HG03432 (cell line): ENCODE data around the gene FGD5.
A peak's percentile ranks its signal among the peaks of the same experiment; 100 is the strongest.

Experiments
- ATAC-seq: cut with Tn5 transposase; IDR thresholded peaks from one replicate; pipeline ENCODE4 v1.9.1; 2021; ENCODE audit warnings: mild to moderate bottlenecking, moderate library complexity; ENCODE audit not compliant: unreplicated experiment

Gene FGD5, protein sequence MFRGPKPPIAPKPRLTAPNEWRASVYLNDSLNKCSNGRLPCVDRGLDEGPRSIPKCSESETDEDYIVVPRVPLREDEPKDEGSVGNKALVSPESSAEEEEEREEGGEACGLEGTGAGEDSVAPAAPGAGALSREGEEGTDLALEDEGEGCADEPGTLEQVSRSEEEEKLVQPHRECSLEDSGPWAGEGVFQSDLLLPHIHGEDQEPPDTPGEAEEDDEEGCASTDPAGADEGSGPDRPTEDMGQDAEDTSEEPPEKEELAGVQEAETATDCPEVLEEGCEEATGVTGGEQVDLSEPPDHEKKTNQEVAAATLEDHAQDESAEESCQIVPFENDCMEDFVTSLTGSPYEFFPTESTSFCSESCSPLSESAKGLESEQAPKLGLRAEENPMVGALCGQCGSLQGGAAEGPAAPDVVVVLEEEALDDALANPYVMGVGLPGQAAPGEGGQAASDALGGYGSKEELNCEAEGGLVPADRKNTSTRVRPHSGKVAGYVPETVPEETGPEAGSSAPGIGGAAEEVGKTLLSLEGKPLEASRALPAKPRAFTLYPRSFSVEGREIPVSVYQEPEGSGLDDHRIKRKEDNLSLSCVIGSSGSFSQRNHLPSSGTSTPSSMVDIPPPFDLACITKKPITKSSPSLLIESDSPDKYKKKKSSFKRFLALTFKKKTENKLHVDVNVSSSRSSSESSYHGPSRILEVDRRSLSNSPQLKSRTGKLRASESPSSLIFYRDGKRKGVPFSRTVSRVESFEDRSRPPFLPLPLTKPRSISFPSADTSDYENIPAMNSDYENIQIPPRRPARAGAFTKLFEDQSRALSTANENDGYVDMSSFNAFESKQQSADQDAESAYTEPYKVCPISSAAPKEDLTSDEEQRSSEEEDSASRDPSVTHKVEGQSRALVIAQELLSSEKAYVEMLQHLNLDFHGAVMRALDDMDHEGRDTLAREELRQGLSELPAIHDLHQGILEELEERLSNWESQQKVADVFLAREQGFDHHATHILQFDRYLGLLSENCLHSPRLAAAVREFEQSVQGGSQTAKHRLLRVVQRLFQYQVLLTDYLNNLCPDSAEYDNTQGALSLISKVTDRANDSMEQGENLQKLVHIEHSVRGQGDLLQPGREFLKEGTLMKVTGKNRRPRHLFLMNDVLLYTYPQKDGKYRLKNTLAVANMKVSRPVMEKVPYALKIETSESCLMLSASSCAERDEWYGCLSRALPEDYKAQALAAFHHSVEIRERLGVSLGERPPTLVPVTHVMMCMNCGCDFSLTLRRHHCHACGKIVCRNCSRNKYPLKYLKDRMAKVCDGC (N-terminal part only)

DNA sequence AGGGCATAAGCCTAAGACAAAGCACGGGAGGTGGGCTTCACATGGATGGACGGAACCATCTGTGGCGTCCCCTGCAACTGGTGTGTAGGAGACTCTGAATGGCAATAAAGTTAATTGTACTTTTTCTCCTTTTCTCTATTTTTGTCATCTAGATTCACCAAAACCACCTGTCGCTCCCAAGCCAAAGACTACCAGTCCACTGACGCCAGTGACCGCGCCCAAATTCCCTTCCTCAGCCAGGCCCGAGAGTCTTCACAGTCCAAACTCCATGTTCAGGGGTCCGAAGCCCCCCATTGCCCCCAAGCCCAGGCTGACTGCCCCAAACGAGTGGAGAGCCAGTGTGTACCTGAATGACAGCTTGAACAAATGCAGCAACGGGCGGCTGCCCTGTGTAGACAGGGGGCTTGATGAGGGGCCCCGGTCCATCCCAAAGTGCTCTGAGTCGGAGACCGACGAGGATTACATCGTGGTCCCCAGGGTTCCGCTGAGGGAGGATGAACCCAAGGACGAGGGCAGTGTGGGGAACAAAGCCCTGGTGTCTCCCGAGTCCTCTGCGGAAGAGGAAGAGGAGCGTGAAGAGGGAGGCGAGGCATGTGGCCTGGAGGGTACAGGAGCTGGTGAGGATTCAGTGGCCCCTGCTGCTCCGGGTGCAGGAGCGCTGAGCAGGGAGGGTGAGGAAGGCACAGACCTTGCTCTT, at the start of gene FGD5:
TSS of gene FGD5 (plus strand) at position 159 of the 697 bp plus-strand sequence. CDS start at position 269, 110 bp downstream.
- ATAC-seq, result no peak

DNA sequence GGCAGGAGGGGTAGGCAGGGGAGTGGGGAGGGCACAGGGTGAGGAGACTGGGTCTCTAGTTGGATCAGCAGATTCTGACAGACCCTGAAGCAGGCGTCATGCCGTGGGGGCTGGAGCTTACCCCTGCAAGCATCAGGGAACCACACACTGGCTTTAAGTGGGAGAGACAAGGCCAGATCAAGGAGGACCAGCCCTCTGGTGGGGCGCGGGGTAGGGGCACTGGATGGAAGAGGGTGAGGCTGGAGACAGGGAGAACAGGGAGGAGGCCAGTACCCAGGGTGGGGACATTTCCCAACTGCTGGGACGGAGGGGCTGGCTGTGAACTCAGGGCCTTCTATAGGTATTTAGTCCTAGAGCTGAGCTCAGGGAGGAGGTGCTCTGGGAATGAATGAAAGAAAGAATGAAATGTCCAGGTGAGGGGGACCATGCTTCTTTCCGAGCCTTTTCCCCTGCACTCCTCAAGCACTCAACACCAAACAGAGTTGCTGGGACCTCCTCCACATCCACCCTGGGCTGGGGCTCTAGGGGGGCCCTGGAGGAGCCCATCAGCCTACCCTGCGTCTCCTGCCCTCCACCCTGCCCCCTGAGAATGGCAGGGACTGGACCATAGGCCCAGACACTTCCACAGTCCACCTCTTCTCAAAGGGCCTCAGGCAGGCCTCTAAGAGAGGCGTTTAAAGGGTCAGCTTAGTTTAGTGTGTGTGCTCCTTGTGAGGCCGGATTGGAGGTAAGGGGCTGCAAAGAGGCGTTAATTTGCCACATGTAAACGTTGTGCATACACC, 49.0 kb upstream of the FGD5 start:
- no peak for ATAC-seq

GRCh38 chr3:14770591-14770990, 48.2 kb upstream of the FGD5 start:
- no peak for ATAC-seq

GRCh38 chr3:14771593-14772497, 46.9 kb upstream of the FGD5 start:
- ATAC-seq, result no peak

- no peak for ATAC-seq
Measured at GRCh38 chr3:14772533-14773138, 46.1 kb upstream of the FGD5 start.

DNA sequence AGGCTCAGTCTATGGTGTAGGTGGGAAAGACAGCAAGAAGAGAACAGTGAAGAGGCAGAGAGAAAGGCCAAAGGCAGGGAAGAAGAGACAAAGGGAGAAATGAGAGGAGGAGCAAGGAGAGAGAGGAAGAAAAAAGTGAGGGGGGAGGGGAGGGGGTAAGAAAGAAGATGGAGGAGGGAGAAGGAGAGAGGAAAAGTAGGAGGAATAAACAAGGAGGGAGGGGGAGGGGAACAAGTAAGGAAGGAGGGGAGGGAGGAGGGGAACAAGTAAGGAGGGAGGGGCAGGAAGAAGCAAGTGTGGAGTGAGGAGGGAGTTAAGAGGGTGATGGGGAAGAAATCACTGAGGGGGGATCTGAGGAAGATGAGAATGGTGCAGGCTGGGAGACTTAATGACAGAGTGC, 45.5 kb upstream of the FGD5 start:
- ATAC-seq, result no peak

DNA sequence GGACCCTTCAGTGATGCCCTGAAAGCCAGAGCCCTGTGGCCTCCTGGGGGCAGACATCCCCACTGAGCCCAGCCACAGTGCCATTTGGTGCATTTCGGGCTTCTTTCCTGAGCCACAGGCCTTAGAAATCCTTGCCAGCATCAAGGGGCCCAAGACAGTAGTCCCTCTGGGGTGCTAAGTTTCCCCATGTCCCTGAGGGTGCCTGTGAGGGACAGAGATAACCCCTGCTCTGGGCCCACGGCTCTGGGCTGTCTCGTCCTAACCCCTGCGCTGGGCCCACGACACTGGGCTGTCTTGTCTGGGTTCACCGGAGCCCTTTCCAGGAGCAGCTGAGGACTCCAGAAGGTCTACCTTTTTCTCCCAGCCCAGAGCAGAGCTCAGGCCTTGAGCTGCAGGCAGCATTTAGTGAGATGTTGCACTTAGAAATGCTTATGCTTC, 45.1 kb upstream of the FGD5 start:
- no peak for ATAC-seq

DNA sequence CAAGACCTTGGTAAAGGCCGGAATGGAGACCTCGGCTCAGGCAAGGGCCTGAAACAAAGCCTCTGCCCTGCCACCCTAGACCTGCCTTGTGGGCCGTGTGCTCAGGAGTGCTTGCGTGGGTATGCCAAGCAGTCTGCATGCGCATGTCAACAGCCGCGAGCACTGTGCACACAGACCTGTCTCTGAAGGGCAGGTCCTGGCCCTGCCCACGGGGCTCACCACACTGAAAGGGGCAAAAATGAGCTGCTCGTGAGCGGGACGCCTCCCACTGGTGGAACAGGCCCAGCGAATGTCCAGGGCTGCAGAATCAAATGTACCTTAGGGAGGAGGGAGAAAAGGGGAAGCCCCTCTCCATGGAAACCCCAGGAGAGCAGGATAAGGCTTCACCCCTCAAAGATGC, 44.3 kb upstream of the FGD5 start:
- no peak for ATAC-seq

- ATAC-seq, result no peak
Measured at GRCh38 chr3:14775011-14775410, 43.8 kb upstream of the FGD5 start.

DNA sequence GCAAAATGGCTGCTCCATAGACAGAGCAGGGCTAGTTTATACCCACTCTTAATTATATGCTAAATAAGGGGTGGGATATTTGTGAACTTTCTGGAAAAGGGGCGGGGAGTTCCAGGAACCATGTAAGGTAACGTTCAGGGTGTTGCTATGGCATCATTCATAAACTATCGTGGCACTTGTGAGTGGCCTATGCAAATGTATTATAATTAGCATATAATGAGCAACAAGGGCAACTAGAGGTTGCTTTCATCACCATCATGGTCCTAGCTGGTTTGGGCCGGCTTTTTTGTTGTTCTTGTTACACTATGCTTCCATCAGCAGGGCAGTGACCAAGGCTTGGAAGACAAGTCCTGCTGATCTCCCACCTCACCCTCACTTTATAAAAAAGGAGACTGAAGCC, 43.2 kb upstream of the FGD5 start:
- no peak for ATAC-seq

GRCh38 chr3:14779069-14779685, 39.6 kb upstream of the FGD5 start:
- ATAC-seq, result no peak

GRCh38 chr3:14780927-14781507, 37.7 kb upstream of the FGD5 start:
- ATAC-seq, result peak; percentile 66

DNA sequence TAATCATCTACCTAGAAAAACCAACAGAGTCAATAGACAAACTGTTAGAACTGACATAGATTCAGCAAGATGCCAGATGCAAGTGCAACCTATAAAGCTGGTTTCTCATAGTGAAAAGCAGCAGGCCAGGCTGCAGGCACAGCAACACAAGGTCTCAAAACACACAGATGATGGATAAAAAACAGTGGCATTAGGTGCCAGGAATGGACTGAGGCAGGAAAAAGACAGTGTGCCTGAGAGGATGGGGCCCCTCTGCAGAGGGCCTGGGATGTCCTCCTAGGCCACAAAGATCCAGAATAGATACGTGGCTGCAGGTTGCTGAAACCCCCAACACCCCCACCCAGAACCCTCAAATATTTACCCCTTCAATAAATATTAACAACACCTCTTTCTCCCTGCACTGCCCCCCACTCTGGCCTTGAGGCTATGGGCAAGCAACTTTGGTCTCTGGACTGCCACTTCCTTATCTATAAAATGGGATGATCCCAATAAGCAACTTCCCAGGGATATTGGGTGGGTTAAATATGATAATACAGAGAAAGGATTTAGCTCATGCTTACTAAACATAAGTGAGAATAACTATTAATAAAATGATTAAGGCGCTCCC, 35.2 kb upstream of the FGD5 start:
- no peak for ATAC-seq

- no peak for ATAC-seq
Measured at GRCh38 chr3:14784087-14784681, 34.6 kb upstream of the FGD5 start.

DNA sequence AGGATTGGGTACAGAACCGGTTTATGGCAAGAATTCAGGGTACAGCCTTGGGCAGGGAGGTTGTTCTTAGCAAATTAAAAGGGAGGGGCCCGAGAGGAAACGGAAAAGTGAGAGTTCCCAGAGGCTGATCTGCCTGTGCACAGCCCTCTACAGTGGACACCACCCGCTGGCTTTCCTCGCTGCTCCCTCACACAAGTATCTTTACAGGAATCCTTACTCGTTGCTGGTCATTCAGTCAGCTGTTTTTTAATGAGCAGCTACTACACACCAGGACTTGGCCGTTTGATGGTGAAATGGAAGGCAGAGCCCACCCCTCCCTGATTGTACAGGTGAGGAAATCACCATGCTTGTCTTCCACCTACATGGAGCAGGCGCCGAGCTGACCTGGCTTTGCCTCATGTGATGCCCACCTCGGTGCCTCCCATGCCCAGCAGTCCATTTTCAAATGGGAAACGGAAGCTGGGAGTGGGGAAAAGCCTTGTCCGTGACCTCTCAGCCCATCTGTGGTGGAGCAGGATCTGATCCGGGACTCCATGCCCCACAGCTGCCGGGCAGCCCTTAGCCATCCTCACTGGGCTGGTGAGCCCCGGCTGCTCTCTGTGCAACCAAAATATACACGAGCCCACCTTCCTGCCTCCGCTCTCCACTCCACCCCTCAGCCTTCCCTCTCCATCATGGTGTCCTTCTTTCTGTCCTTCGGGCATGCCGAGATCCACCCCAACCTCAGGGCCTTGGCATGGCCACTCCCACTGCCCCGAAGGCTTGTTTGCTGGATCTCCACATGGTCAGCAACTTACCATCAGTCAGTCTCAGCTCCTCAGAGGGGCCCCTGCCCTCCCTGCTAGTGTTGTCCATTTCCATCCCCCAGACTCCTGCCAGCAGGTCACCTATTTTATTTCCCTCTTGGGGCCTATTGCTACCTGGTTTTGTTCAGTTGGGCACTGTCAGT, 33.3 kb upstream of the FGD5 start:
- no peak for ATAC-seq
